Effector memory CD8-positive, alpha-beta T cell (primary cell): ENCODE measurements around the gene PILRB.
"Not testable (repeated sequence)": the region's sequence is repeated elsewhere in the genome, so short reads cannot be mapped to it uniquely, and the experiment has no call there.

Source experiments
- ATAC-seq: fragments of 150-1000 bp; cut with Tn5 transposase; replicated peaks from 2 replicates; pipeline ENCODE4 v1.10.0; 2021; ENCODE audit warnings: mild to moderate bottlenecking, moderate library complexity
- DNase-seq, 3 experiments: peaks; one replicate each; pipeline ENCODE4 v3.0.0; 2021
- H3K27ac Mint-ChIP-seq, 2 donors: one replicate each; pipeline ENCODE4 v1.8.0; 2022; ENCODE audit warnings: mild to moderate bottlenecking in 2 of 2, mixed read lengths in 2 of 2, moderate library complexity in 2 of 2
- H3K27me3 Mint-ChIP-seq, 2 donors: one replicate each; pipeline ENCODE4 v1.8.0; 2022; ENCODE audit warnings: mixed read lengths in 2 of 2
- H3K36me3 Mint-ChIP-seq: one replicate; pipeline ENCODE4 v1.8.0; 2022; ENCODE audit warnings: mild to moderate bottlenecking, moderate library complexity, mixed read lengths; ENCODE audit not compliant: insufficient read depth
- H3K4me1 Mint-ChIP-seq, 2 donors: one replicate each; pipeline ENCODE4 v1.8.0; 2022; ENCODE audit warnings: low read depth in 2 of 2, mixed read lengths in 2 of 2
- H3K4me3 Mint-ChIP-seq, 2 donors: one replicate each; pipeline ENCODE4 v1.8.0; 2022; ENCODE audit warnings: mild to moderate bottlenecking in 2 of 2, mixed read lengths in 2 of 2, moderate library complexity in 2 of 2
- H3K9me3 Mint-ChIP-seq, 2 donors: one replicate each; pipeline ENCODE4 v1.8.0; 2022; ENCODE audit warnings: mixed read lengths in 2 of 2
- total RNA-seq, 9 experiments: gene quantifications; one replicate each; lab custom pipeline; 2026; lab: John Stamatoyannopoulos, UW

PILRB gene
- 9.3 to 55.1 (median 24.6) reads per million in 9 experiments for total RNA-seq

DNA sequence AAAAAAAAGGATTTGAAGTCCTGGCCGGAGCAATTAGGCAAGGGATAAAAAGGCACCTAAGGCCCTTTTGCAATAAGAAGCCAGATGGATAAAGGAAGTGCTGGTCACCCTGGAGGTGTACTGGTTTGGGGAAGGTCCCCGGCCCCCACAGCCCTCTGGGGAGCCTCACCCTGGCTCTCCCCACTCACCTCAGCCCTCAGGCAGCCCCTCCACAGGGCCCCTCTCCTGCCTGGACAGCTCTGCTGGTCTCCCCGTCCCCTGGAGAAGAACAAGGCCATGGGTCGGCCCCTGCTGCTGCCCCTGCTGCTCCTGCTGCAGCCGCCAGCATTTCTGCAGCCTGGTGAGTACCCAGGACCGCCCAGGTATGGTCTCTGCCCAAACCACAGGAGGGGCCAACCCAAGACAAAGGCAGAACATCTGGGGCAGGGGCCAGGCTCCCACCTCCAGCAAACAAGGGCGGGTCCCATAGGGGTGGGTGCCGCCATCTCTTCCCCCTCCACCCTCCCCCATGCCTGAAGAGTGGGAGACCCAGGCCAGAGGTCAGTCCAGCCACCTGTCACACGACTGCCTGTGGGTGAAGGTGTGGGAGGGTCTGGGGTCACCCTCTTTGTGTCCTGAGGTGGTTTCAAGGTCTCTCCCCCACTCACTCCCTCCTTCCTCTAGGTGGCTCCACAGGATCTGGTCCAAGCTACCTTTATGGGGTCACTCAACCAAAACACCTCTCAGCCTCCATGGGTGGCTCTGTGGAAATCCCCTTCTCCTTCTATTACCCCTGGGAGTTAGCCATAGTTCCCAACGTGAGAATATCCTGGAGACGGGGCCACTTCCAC lies at the start of gene PILRB:
Gene PILRB, plus strand, starts transcription at position 91 of the 830 bp plus-strand sequence. Its CDS starts 186 bp downstream, at position 277.
- peaks cover 100% of the 10 kb centered on the region for H3K36me3 Mint-ChIP-seq
- H3K4me3 Mint-ChIP-seq, result no peak within 1 kb of the TSS
- no peaks in the 10 kb centered on the region for H3K27me3 Mint-ChIP-seq
- DNase-seq (no peak), ATAC-seq (no peak)
- H3K27ac Mint-ChIP-seq, result peak within 1 kb of the TSS; percentile 88 to 94
- H3K9me3 Mint-ChIP-seq, result no peaks in the 10 kb centered on the region
- peaks cover 17 to 22% of the 10 kb centered on the region in 2 donors for H3K4me1 Mint-ChIP-seq

DNA sequence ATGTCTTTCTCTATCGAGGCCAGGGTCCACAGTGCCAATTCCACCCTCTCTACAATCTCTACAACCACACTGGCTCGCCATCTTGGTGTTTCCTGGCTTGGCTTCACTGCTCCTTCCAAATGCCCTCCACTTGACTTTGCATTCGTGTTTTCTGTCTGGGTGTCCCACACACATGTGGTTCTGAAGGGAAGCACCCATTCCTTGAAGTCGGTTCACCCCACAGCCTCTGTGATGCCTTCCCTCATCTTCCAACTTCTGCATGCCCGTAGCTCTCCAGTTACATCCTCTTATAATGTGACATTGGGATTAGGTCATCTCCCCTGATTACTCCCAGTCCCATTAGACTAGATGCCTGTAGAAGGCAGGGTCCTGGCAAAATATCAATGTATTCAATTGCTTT lies 39.6 kb upstream of the PILRB start:
- not testable (repeated sequence) for ATAC-seq, DNase-seq, H3K9me3 Mint-ChIP-seq, H3K27me3 Mint-ChIP-seq
- peak overlapping the region; percentile 69 to 83 for H3K4me3 Mint-ChIP-seq
- peak overlapping the region; percentile 81 to 83 for H3K27ac Mint-ChIP-seq
- H3K4me1 Mint-ChIP-seq, result peaks cover 8 to 11% of the 10 kb centered on the region in 2 donors
- H3K36me3 Mint-ChIP-seq, result peaks cover 15% of the 10 kb centered on the region

- H3K27ac Mint-ChIP-seq, ATAC-seq, H3K27me3 Mint-ChIP-seq, DNase-seq, H3K9me3 Mint-ChIP-seq, H3K4me3 Mint-ChIP-seq: not testable (repeated sequence)
- H3K36me3 Mint-ChIP-seq, result peaks cover 42% of the 10 kb centered on the region
- H3K4me1 Mint-ChIP-seq, result peaks cover 8 to 14% of the 10 kb centered on the region in 2 donors
Observed at GRCh38 chr7:100321648-100322047, 36.3 kb upstream of the PILRB start.

DNA sequence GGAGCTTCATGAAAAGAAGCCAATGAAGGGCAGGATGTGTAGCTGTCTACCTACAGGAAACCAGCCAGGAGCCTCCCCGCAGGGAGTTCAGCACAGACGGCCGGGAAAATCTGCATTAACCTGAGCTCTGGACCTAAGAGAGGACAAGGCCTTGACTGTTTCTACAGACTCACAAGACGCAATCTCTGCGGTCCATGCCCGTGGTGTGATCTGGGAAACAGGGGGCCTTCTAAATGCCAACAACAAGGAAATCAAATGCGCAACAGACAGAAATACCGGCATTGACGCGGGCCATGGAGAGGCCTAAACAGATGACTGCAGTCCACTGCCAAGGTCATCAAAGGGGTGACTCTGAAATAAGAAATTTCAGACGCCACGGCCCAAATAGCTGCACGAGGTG lies 33.7 kb upstream of the PILRB start:
- peak overlapping the region in 1 of 2 donors; percentile 79 for H3K27ac Mint-ChIP-seq
- not testable (repeated sequence) for H3K4me3 Mint-ChIP-seq, H3K9me3 Mint-ChIP-seq, H3K27me3 Mint-ChIP-seq, H3K4me1 Mint-ChIP-seq, ATAC-seq, DNase-seq
- peaks cover 55% of the 10 kb centered on the region for H3K36me3 Mint-ChIP-seq

DNA sequence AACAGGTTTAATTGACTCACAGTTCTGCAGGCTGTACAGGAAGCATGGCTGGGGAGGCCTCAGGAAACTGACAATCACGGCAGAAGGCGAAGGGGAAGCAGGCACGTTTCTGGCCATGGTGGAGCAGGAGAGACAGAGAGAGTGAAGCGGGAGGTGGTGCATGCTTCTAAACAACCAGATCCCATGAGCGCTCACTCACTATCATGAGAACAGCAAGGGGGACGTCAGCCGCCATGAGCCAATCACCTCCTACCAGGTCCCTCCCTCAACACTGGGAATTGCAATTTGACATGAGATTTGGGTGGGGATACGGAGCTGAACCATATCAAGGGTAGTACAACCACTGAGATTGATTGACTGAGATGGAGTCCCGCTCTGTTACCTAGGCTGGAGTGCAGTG lies 32.2 kb upstream of the PILRB start:
- not testable (repeated sequence) for DNase-seq, H3K4me1 Mint-ChIP-seq, ATAC-seq, H3K27me3 Mint-ChIP-seq, H3K4me3 Mint-ChIP-seq, H3K9me3 Mint-ChIP-seq
- Mint-ChIP-seq H3K27ac (peak overlapping the region in 1 of 2 donors; percentile 79), H3K36me3 (peaks cover 63% of the 10 kb centered on the region)

GRCh38 chr7:100326914-100327313 lies 31.0 kb upstream of the PILRB start:
- DNase-seq, H3K9me3 Mint-ChIP-seq, ATAC-seq, H3K4me3 Mint-ChIP-seq, H3K27ac Mint-ChIP-seq, H3K27me3 Mint-ChIP-seq, H3K4me1 Mint-ChIP-seq: not testable (repeated sequence)
- peaks cover 71% of the 10 kb centered on the region for H3K36me3 Mint-ChIP-seq

- Mint-ChIP-seq H3K4me3 (peak overlapping the region; percentile 91 to 94), H3K4me1 (peaks cover 9 to 14% of the 10 kb centered on the region in 2 donors), H3K36me3 (peaks cover 51% of the 10 kb centered on the region), H3K27ac (peak overlapping the region; percentile 94 to 98)
- DNase-seq (peak; percentile 75 to 82 (median 78)), ATAC-seq (peak; percentile 89)
- not testable (repeated sequence) for H3K27me3 Mint-ChIP-seq, H3K9me3 Mint-ChIP-seq
Observed at GRCh38 chr7:100335566-100336466, 22.1 kb upstream of the PILRB start.

GRCh38 chr7:100338083-100338696 lies 19.7 kb upstream of the PILRB start:
- not testable (repeated sequence) for H3K27me3 Mint-ChIP-seq, H3K9me3 Mint-ChIP-seq, H3K4me3 Mint-ChIP-seq, ATAC-seq, H3K27ac Mint-ChIP-seq, DNase-seq
- H3K36me3 Mint-ChIP-seq, result peaks cover 57% of the 10 kb centered on the region
- H3K4me1 Mint-ChIP-seq, result peaks cover 14 to 21% of the 10 kb centered on the region in 2 donors

- not testable (repeated sequence) for H3K27ac Mint-ChIP-seq, ATAC-seq, DNase-seq, H3K9me3 Mint-ChIP-seq, H3K27me3 Mint-ChIP-seq, H3K4me3 Mint-ChIP-seq
- Mint-ChIP-seq H3K36me3 (peaks cover 71% of the 10 kb centered on the region), H3K4me1 (peaks cover 15 to 26% of the 10 kb centered on the region in 2 donors)
Observed at GRCh38 chr7:100341286-100341685, 16.6 kb upstream of the PILRB start.

DNA sequence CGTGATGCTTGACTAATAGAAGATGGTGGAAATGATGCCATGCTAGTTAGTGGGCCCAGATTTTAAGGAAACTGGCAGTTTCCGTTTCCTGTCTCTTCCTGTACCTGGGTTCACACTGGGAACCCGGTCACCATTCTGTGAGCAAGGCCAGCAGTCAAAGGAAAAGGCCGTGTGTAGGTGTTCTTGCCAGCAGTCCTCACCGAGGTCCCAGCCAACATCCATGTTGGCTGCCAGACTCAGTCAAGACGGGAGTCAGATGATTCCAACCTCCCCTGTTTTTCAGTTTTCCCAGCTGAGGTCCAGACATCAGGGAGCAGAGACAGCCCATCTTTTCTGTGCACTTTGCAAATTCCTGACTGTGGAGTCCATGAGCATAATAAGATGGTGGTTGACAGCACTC lies 15.2 kb upstream of the PILRB start:
- peaks cover 73% of the 10 kb centered on the region for H3K36me3 Mint-ChIP-seq
- no peak for ATAC-seq
- no peak for DNase-seq
- no peaks in the 10 kb centered on the region for H3K9me3 Mint-ChIP-seq
- no peak overlapping the region for H3K4me3 Mint-ChIP-seq
- peak overlapping the region in 1 of 2 donors; percentile 90 for H3K27ac Mint-ChIP-seq
- H3K27me3 Mint-ChIP-seq, result no peaks in the 10 kb centered on the region
- H3K4me1 Mint-ChIP-seq, result peaks cover 12 to 23% of the 10 kb centered on the region in 2 donors

GRCh38 chr7:100344124-100344559 lies 13.8 kb upstream of the PILRB start:
- Mint-ChIP-seq H3K27ac (peak overlapping the region; percentile 96 to 97), H3K4me1 (peaks cover 12 to 18% of the 10 kb centered on the region in 2 donors), H3K36me3 (peaks cover 72% of the 10 kb centered on the region), H3K4me3 (peak overlapping the region; percentile 69 to 75)
- not testable (repeated sequence) for ATAC-seq, DNase-seq, H3K9me3 Mint-ChIP-seq, H3K27me3 Mint-ChIP-seq

DNA sequence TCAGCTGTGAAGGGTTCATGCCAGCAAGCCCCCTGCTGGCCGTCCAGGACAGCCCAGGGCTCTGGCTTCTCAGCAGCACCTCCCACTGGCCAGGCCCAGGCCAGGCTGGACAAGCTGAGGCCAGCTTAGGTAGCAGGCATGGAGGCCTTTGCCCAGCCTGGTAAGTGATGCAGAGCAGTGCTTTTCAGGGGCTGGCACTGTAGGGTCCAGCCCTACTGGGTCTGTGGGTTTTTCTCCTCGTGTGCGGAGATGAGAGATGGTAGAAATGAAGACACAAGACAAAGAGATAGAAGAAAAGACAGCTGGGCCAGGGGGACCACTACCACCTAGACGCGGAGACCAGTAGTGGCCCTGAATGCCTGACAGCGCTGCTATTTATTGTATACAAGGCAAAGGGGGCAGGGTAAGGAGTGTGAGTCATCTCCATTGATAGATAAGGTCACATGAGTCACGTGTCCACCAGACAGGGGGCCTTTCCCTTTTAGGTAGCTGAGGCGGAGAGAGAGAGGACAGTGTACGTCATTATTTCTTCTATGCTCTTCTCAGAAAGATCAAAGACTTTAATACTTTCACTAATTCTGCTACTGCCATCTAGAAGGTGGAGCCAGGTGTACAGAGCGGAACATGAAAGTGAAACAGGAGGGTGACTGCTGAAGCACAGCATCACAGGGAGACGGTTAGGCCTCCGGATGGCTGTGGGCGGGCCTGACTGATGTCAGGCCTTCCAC lies 13.2 kb upstream of the PILRB start:
- not testable (repeated sequence) for H3K27me3 Mint-ChIP-seq, H3K9me3 Mint-ChIP-seq
- ATAC-seq (peak; percentile 80), DNase-seq (peak; percentile 78 to 84 (median 78))
- peak overlapping the region; percentile 96 to 97 for H3K27ac Mint-ChIP-seq
- H3K36me3 Mint-ChIP-seq, result peaks cover 67% of the 10 kb centered on the region
- peaks cover 12 to 19% of the 10 kb centered on the region in 2 donors for H3K4me1 Mint-ChIP-seq
- H3K4me3 Mint-ChIP-seq, result peak overlapping the region; percentile 69 to 75
